Mononuclear cell (primary cell): Measurements from ENCODE around the gene COL12A1. TPM values are rescaled to one million over a fixed set of nuclear protein-coding genes. Genes with fewer than 3 reads are reported as not detected.

Source experiments
- H3K27me3 ChIP-seq: 2 replicates; pipeline ENCODE4 v1.6.0; 2011; ENCODE audit warnings: low read length, control low read depth; ENCODE audit not compliant: insufficient read depth
- H3K4me1 ChIP-seq: 2 replicates; pipeline ENCODE4 v1.5.1; 2011; ENCODE audit warnings: mild to moderate bottlenecking, low read length, control low read depth; ENCODE audit not compliant: insufficient read depth
- H3K4me3 ChIP-seq: 2 replicates; pipeline ENCODE4 v1.5.1; 2011; ENCODE audit warnings: mild to moderate bottlenecking, low read length, moderate library complexity
- H3K9me3 ChIP-seq: 2 replicates; pipeline ENCODE4 v1.5.1; 2011; ENCODE audit warnings: low read depth, mild to moderate bottlenecking, control low read depth, low read length
- total RNA-seq: library from RNA; depleted of rRNA; stranded (reverse); fragments of >200 nt; gene quantifications from one replicate; pipeline ENCODE4 v1.2.3, GENCODE V29; 2012

Gene COL12A1
- total RNA-seq, 1 donor, result 0.21 TPM

DNA sequence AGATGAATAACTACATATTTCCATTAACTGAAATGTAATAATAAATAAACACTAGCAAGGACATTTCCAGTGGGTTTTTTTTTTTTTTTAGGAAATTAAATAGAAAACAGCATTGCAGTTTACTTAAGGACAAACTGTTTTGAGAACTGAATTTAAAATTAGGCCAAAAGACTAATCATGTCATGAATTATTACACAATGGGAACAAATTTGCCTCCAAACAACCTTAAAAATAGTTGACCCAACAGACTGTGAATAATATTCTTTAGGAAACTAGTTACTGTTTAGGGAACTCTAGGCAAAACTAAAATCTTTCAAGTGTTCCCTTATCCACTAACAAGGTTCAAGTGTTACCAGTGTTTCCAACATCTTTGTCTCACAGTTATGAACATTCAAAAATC, 16.4 kb upstream of the COL12A1 start:
- Histone ChIP-seq H3K27me3 (peaks cover 22% of the 10 kb centered on the region), H3K4me3 (no peak overlapping the region), H3K9me3 (no peaks in the 10 kb centered on the region), H3K4me1 (no peaks in the 10 kb centered on the region)

GRCh38 chr6:75221116-75221515, 15.3 kb upstream of the COL12A1 start:
- H3K4me1 ChIP-seq, result no peaks in the 10 kb centered on the region
- H3K4me3 ChIP-seq, result no peak overlapping the region
- H3K9me3 ChIP-seq, result no peaks in the 10 kb centered on the region
- peaks cover 25% of the 10 kb centered on the region for H3K27me3 ChIP-seq

- H3K4me3 ChIP-seq, result no peak overlapping the region
- no peaks in the 10 kb centered on the region for H3K4me1 ChIP-seq
- H3K9me3 ChIP-seq, result no peaks in the 10 kb centered on the region
- H3K27me3 ChIP-seq, result peaks cover 25% of the 10 kb centered on the region
Measured at GRCh38 chr6:75220357-75220756, 14.5 kb upstream of the COL12A1 start.

DNA sequence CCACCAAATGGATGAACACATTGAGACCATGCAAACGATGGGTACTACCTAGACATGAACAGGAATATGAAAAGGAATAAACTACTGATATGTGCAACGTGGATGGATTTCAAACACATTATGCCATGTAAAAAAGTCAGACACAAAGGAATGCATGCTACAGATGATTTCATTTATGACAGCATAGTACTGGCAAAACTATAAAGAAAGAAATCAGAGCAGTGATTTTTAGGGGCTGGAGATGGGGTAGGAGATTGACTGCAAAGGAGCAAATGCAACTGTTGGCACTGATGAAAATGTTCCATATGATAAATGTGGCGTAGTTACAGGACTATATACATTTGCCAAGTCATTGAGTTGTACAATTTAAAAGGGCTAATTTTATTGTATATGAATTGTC, 13.4 kb upstream of the COL12A1 start:
- no peak overlapping the region for H3K4me3 ChIP-seq
- no peaks in the 10 kb centered on the region for H3K9me3 ChIP-seq
- H3K27me3 ChIP-seq, result peaks cover 25% of the 10 kb centered on the region
- no peaks in the 10 kb centered on the region for H3K4me1 ChIP-seq

DNA sequence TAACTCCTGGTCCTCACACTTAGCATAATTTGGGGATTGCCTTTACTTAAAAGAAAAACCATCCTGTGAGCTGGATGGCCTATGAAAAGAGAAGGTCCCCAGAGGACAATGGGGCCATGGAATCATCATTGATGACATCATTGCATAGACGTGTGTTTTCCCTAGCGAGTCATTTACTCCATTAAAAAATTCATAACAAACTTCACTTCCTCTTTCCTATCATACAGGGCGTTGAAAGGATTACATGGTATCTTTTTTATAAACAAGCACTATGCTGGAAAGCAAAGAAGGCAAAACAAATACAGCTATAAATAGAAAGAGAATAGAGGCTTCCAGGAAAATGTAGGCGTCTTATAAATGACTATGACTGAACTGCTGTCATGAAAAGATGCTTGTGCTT, 11.3 kb upstream of the COL12A1 start:
- H3K4me3 ChIP-seq, result no peak overlapping the region
- H3K9me3 ChIP-seq, result no peaks in the 10 kb centered on the region
- H3K4me1 ChIP-seq, result no peaks in the 10 kb centered on the region
- H3K27me3 ChIP-seq, result peaks cover 15% of the 10 kb centered on the region

DNA sequence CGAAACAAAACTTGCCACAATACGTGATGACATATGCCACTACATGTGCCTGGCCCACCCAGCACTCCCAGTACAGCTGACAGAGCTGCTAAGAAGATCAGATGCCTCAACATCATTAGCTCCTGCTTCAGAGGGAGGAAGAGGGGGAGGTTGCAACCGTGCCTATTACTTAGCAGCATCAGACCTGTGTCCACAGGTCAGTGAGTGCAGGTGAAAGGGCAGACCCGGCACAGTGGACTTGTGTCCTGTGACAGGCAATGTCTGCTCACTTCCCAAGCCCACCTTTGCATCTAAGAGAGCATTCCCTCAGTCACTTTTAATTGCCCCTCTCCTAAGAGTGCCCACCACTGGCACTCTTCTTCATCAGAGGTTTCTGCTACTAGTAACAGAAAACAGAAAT, 9.4 kb upstream of the COL12A1 start:
- Histone ChIP-seq H3K9me3 (no peaks in the 10 kb centered on the region), H3K4me3 (no peak overlapping the region), H3K4me1 (no peaks in the 10 kb centered on the region), H3K27me3 (peaks cover 21% of the 10 kb centered on the region)

- Histone ChIP-seq H3K4me1 (peaks cover 3% of the 10 kb centered on the region), H3K4me3 (no peak overlapping the region), H3K9me3 (no peaks in the 10 kb centered on the region), H3K27me3 (peaks cover 27% of the 10 kb centered on the region)
Measured at GRCh38 chr6:75213732-75214131, 7.9 kb upstream of the COL12A1 start.

DNA sequence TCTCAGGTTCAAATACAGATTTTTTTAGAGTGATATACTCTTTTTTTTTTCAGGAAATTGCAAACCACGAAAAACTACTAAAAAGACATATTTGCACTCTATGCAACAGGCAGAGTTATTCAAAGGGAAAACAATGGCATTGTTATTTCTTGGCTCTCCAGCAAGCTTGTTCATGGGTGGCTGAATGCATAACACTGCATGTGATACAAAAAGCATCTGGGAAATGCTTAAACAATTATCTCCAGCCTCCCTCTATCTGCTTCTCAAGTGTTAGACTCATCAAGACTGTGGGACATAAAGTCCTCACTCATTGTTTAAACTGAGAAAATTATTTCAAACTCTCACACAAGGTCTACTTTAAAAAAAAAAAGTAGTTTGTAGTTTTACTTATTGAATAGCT, 7.3 kb upstream of the COL12A1 start:
- peaks cover 10% of the 10 kb centered on the region for H3K4me1 ChIP-seq
- H3K9me3 ChIP-seq, result no peaks in the 10 kb centered on the region
- H3K27me3 ChIP-seq, result peaks cover 31% of the 10 kb centered on the region
- no peak overlapping the region for H3K4me3 ChIP-seq

GRCh38 chr6:75211920-75212590, 6.2 kb upstream of the COL12A1 start:
- Histone ChIP-seq H3K4me1 (peaks cover 20% of the 10 kb centered on the region), H3K4me3 (no peak overlapping the region), H3K9me3 (no peaks in the 10 kb centered on the region)

DNA sequence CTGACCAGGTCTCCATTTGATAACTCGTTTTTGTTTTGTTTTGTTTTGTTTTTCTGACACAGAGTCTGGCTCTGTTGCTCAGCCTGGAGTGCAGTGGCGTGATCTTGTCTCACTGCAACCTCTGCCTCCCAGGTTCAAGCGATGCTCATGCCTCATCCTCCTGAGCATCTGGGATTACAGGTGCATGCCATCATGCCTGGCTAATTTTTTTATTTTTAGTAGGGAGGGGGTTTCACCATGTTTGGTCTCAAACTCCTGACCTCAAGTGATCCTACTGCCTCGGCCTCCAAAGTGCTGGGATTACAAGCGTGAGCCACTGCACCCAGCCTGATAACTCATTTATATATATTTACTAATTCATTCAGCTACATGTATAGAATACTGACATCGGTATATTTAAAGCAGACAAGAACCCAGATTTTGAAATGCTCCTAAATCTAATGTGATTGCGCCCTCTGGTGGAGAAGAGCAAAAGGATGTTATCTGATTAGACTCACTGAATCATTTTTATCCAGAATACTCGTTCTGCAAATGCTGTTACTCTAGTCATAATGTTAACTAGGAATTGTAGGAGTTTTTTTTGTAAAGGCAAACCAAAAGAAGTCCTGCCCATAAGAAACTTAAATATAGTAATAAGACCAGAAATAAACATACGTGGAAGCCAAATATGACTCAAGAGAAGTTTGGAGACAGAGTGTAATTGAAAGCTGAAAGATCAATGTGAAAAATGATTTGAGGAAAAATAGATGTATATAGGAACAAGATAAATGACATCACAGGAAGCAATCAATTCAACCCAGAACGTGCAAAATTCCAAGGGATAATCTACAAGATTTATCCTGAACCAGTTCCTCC, 5.3 kb upstream of the COL12A1 start:
- Histone ChIP-seq H3K4me1 (peaks cover 30% of the 10 kb centered on the region), H3K27me3 (peaks cover 46% of the 10 kb centered on the region), H3K9me3 (no peaks in the 10 kb centered on the region), H3K4me3 (no peak overlapping the region)

More at GRCh38 chr6:75211920-75212590, 6.2 kb upstream of the COL12A1 start:
- H3K27me3 ChIP-seq, result peaks cover 39% of the 10 kb centered on the region

DNA sequence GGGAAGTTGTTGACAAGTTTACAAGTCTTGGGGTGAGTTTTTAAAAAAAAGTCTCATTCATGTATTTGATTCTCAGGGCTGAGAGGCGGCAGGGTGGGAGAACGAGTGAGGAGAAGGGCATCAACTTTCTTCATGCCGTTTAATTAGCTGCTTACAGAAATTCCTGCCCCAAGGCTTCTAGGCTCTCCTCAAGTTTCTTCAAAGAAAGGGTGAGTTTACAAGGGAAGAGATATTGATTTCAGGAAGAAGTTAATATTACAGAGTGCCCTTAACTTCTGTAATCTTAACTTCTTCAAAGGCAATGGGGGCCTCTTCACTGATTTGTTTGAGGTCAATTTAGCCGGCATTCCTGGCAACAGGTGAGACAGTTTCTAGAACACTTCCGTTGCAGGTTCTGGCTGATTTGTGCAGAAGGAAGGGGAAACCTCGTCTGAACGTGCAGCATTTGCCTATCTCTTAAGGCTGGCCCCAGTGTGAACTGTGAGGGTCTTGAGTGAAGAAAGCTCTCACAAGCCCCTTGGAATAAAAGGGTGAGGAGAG, 3.4 kb upstream of the COL12A1 start:
- Histone ChIP-seq H3K27me3 (peaks cover 64% of the 10 kb centered on the region), H3K4me3 (no peak overlapping the region), H3K4me1 (peaks cover 47% of the 10 kb centered on the region), H3K9me3 (no peaks in the 10 kb centered on the region)

- Histone ChIP-seq H3K9me3 (no peaks in the 10 kb centered on the region), H3K4me1 (peaks cover 49% of the 10 kb centered on the region), H3K4me3 (no peak overlapping the region), H3K27me3 (peaks cover 72% of the 10 kb centered on the region)
Measured at GRCh38 chr6:75208298-75209183, 2.7 kb upstream of the COL12A1 start.

DNA sequence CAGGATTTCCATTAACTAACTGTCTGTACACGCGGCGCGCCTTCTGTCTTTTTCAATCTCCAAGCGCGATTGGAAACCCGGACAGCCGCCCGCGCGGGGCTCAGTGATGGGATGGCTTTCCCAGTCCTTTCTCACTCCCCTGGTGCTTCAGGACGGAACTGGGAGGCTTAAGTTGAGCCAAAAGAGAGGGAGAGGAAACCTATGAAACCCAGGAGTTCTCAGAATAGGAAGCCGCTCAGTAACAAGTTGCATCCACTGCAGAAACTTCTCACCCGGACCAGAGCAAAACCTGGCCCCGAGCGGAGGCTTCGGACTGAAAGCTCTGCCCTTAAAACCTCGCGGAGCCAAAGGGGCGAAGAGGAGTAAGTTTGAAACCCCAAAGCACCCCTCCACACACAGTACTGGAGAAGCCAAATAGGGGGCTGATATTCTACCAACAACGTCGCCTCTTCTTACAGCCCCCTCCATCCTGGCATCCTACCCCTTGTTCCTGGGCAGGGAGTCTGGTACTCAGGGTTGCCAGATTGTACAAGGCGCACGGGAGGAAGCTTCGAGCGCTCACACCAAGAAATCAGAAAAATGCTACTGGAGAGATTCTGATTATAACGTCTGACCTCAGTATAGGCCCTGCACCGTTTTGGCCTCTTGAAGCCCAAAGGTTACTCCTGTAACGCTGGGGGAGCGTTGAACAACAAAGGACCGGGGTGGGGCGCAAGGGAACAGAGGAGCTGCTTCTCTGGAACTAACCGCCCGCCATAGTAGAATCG, 906 bp upstream of the COL12A1 start:
- Histone ChIP-seq H3K4me3 (no peak overlapping the region), H3K27me3 (peaks cover 86% of the 10 kb centered on the region), H3K4me1 (peaks cover 49% of the 10 kb centered on the region), H3K9me3 (no peaks in the 10 kb centered on the region)
